ENCODE data around the gene FAM228B. TPM values are rescaled to one million over a fixed set of nuclear protein-coding genes. Genes with fewer than 3 reads are reported as not detected.

The FAM228B gene
- total and polyA plus RNA-seq, 9 of the 15 experiments (the other 6 are each of a cell fraction or from before 2014, with no cell fraction given), result 1.1 to 3.7 (median 2.6) TPM

DNA sequence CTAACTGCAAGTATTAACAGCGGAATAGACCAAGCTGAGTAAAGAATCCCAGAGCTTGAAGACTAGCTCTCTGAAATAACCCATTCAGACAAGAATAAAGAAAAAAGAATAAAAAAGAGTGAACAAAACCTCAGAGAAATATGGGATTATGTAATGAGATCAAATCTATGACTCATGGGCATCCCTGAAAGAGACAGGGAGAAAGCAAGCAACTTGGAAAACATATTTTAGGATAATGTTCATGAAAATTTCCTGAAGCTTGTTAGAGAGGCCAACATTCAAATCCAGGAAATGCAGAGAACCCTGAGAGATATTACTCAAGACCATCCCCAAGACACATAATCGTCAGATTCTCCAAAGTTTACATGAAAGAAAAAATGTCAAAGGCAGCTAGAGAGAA is 17.5 kb upstream of the FAM228B start:
- Histone ChIP-seq H4K20me1 (replicated peaks; ENCODE audit: control insufficient read depth, insufficient read depth, low read length) (no peaks in the 10 kb centered on the region), H3K4me1 (replicated peaks in 1 of 2; ENCODE audit: control insufficient read depth in 2 of 2, insufficient read depth in 2 of 2, low read length in 2 of 2) (peaks cover 4 to 5% of the 10 kb centered on the region in 2 experiments; a peak in 3 of 5 replicates), H3K27ac (ENCODE audit: extremely low read depth, low read depth, low read length) (no peak overlapping the region), H3K4me2 (ENCODE audit: insufficient read depth, low read length) (no peak overlapping the region), H3K9me1 (ENCODE audit: control insufficient read depth, insufficient read depth, low read length) (no peaks in the 10 kb centered on the region), H3K79me2 (ENCODE audit: control insufficient read depth, insufficient read depth, low read length) (no peaks in the 10 kb centered on the region), H2AFZ (ENCODE audit: low read depth, low read length) (no peak overlapping the region), H3K4me3 (no peak overlapping the region), H3K9me3 (replicated peaks; ENCODE audit: control insufficient read depth, insufficient read depth, low read depth, low read length) (no peaks in the 10 kb centered on the region), H3K27me3 (ENCODE audit: control insufficient read depth in 2 of 2, insufficient read depth in 2 of 2, low read length in 2 of 2) (peaks cover 0 to 6% of the 10 kb centered on the region in 2 experiments; a peak in 1 of 5 replicates), H3K36me3 (ENCODE audit: control insufficient read depth, insufficient read depth, low read length) (no peaks in the 10 kb centered on the region), H3K9ac (ENCODE audit: insufficient read depth in 1 of 2, low read depth in 2 of 2, low read length in 2 of 2) (no peak overlapping the region)
- ATAC-seq (no peak), DNase-seq (ENCODE audit: extremely low read depth in 1 of 4, low spot score in 3 of 4) (no peak), FAIRE-seq (no peak)
- WGBS (ENCODE audit: insufficient coverage, low coverage, missing lambda C conversion rate), result 28% methylated on average over 2 of the region's 2 CpGs
- BruUV-seq (replicated peaks), result no TSS peak
- intact Hi-C loops (cut with micrococcal nuclease), result no loop called here
- ChIA-PET POLR2A (interaction anchor here (0.6 kb wide), 1 partner anchor 931 kb away, joined by 3 read pairs; no protein-coding TSS in a partner anchor), CTCF (ENCODE audit: low intra/inter-chr PET ratio) (no interaction called here)
- in situ Hi-C loops (cut with MboI), result no loop called here
- no peak for TF ChIP-seq MCM5 (IDR thresholded peaks at IDR 0.05; ENCODE audit: low read depth)
- TF ChIP-seq, protein P1, sequence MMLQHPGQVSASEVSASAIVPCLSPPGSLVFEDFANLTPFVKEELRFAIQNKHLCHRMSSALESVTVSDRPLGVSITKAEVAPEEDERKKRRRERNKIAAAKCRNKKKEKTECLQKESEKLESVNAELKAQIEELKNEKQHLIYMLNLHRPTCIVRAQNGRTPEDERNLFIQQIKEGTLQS (IDR thresholded peaks at IDR 0.05), result 0 out of 2 replicates have a peak, but pooled peaks have one; percentile 23
- TF ChIP-seq, protein P1 (CRISPR knock-in tag; conservative IDR thresholded peaks at IDR 0.05), result no peak
- no peak for TF ChIP-seq CBX1 (IDR thresholded peaks at IDR 0.05; ENCODE audit: low read depth)

DNA sequence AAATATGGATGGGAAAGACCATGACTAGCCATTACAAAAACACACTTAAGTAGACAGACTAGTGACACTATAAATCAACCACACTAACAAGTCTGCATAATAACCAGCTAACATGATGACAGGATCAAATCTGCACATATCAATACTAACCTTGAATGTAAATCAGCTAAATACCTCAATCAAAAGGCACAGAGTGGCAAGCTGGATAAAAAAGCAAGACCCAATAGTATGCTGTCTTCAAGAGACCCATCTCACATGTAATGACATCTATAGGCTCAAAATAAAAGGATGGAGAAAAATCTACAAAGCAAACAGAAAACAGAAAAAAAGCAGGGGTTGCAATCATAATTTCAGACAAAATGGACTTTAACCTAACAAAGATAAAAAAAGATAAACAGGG is 16.5 kb upstream of the FAM228B start:
- intact Hi-C loops (cut with micrococcal nuclease), result no loop called here
- H3K4me2 ChIP-seq (ENCODE audit: insufficient read depth, low read length), result no peak overlapping the region
- H3K36me3 ChIP-seq (ENCODE audit: control insufficient read depth, insufficient read depth, low read length), result no peaks in the 10 kb centered on the region
- H3K9me3 ChIP-seq (replicated peaks; ENCODE audit: control insufficient read depth, insufficient read depth, low read depth, low read length), result no peaks in the 10 kb centered on the region
- H3K9me1 ChIP-seq (ENCODE audit: control insufficient read depth, insufficient read depth, low read length), result no peaks in the 10 kb centered on the region
- H4K20me1 ChIP-seq (replicated peaks; ENCODE audit: control insufficient read depth, insufficient read depth, low read length), result no peaks in the 10 kb centered on the region
- H3K27me3 ChIP-seq (ENCODE audit: control insufficient read depth in 2 of 2, insufficient read depth in 2 of 2, low read length in 2 of 2), result peaks cover 0 to 6% of the 10 kb centered on the region in 2 experiments; a peak in 1 of 5 replicates
- no peak for FAIRE-seq
- no peak for ATAC-seq
- H3K4me3 ChIP-seq, result no peak overlapping the region
- H3K9ac ChIP-seq (ENCODE audit: insufficient read depth in 1 of 2, low read depth in 2 of 2, low read length in 2 of 2), result no peak overlapping the region
- no TSS peak for BruUV-seq (replicated peaks)
- POLR2A ChIA-PET, result interaction anchor here (0.6 kb wide), 2 partner anchors 59 to 930 kb away, joined by 3 read pairs; no protein-coding TSS in a partner anchor
- in situ Hi-C loops (cut with MboI), result no loop called here
- peaks cover 8 to 14% of the 10 kb centered on the region in 2 experiments; a peak in 3 of 5 replicates for H3K4me1 ChIP-seq (replicated peaks in 1 of 2; ENCODE audit: control insufficient read depth in 2 of 2, insufficient read depth in 2 of 2, low read length in 2 of 2)
- H3K27ac ChIP-seq (ENCODE audit: extremely low read depth, low read depth, low read length), result no peak overlapping the region
- H2AFZ ChIP-seq (ENCODE audit: low read depth, low read length), result no peak overlapping the region
- no peak for DNase-seq (ENCODE audit: extremely low read depth in 1 of 4, low spot score in 3 of 4)
- CTCF ChIA-PET (ENCODE audit: low intra/inter-chr PET ratio), result interaction anchor here (0.5 kb wide), 1 partner anchor 11 kb away, joined by 3 read pairs; no protein-coding TSS in a partner anchor
- H3K79me2 ChIP-seq (ENCODE audit: control insufficient read depth, insufficient read depth, low read length), result no peaks in the 10 kb centered on the region
- TF ChIP-seq KAT7 (CRISPR knock-in tag; IDR thresholded peaks at IDR 0.05; ENCODE audit: borderline replicate concordance) (no peak), YY1 (IDR thresholded peaks at IDR 0.05; ENCODE audit: borderline replicate concordance in 1 of 3, control insufficient read depth in 1 of 3, extremely low read depth in 1 of 3, insufficient read depth in 3 of 3, insufficient read length in 1 of 3, insufficient replicate concordance in 2 of 3, low read depth in 1 of 3, low read length in 2 of 3) (no peak), ZSCAN29 (IDR thresholded peaks at IDR 0.05) (no peak), SMC3 (conservative IDR thresholded peaks at IDR 0.05; ENCODE audit: insufficient read depth, low read depth, low read length) (no peak)
